A673 (cell line): ENCODE results near the gene SPOCD1.

Experiments used
- CTCF ChIP-seq: fragments of 300-800, 200-600 bp; sonication (generic); conservative IDR thresholded peaks from 2 replicates; pipeline ENCODE4 v1.5.1; 2017; ENCODE audit warnings: low read depth, mild to moderate bottlenecking, antibody characterized with exemption, low read length, moderate library complexity, mixed read lengths
- EZH2 ChIP-seq: fragments of 200-600 bp; sonication (generic); IDR thresholded peaks from 2 replicates; pipeline ENCODE4 v1.6.1; 2017; ENCODE audit warnings: borderline replicate concordance, low read depth, mild to moderate bottlenecking, mixed read lengths, antibody characterized with exemption, low read length; ENCODE audit not compliant: poor library complexity, severe bottlenecking

- TF ChIP-seq CTCF: no peak
- no peak for TF ChIP-seq EZH2
Measured at GRCh38 chr1:31800674-31800967, 15.2 kb downstream of the SPOCD1 start.
